DMS53 treated with DMSO at 0.1 percent for 48 hours (cell line): ENCODE measurements around the gene GABRG3.
"Not testable (repeated sequence)": the region's sequence is repeated elsewhere in the genome, so short reads cannot be mapped to it uniquely, and the experiment has no call there.

ENCODE experiments used
- DNase-seq: peaks from one replicate; lab custom pipeline; 2025; ENCODE audit not compliant: unreplicated experiment; lab: John Stamatoyannopoulos, UW

The GABRG3 gene

DNA sequence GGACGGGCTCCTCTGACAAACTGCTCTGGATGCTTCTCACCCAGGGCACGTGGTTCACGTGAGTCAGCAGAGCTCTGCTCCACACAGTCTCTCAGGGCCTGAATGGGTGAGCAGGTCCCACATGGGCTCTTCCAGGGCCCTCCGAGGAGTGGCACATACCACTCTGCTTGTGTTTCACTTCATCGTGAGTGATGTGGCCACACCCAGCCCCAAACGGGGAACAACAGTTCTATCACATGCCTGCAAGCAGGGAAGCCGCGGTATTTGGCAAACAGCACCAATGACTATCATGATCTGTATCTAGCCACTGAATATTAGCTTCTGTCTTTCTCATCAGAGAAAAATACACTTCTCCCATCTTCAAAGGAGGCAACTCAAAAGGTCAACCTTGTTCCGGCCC, 352.8 kb downstream of the GABRG3 start:
- DNase-seq: no peak

DNA sequence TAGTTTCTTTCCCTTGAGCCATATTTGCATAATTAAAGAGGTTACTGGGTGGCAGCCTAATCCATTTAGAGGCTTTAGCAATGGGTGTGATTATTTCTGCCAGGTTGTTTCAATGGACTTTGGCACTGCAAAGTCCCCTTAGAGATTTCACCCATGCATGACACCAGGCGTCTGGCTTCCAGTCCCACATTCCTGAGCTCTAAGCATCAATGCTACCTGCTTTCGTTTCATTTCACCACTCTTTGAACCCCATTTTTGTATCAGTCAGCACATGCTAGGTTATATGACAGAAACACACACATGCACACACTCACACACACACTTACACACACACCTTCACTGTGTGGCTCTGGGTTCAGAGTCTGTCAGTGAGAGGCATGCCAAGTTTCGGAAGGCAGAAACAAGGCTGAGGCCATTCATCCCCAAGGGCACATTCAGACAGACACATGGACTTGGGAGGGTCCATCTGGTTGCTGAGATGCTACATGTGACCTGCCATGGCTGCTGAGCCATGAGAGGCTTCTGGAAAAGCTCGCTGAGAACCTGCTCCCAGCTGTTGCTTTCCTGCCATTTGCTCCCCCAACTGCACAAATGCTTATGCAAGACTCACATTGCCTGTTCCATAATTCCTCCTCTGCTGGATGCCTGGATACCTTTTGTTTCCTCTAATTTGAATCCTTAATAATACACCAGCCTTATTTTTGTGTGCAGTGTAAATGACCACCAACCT, 354.1 kb downstream of the GABRG3 start:
- DNase-seq: no peak

DNA sequence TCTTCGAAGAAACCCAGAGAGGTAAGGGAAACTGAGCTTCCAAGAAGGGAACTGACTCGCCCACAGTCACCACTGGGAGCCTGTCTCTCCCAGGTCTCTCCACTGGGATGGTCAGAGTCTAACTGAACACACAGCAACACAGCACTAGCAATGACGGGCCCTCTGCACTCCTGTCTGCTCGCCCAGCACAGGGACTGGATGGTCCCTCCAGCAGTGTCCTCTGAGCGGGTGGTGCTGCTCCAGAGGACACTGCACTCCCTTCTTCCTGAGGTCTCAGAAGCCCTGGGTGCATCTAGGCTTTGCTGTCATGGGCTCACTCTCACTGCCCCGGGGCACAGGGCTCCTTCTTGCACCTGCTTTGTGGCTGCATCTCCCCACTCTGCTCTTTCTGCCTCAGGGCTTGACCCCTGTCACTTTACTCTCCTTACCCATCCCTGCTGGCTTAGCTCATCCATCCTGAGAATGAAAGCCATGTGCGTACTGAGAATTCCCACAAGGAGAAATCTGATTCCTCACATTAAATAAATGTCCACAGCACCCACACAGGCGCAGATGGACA, 356.6 kb downstream of the GABRG3 start:
- DNase-seq: no peak

DNA sequence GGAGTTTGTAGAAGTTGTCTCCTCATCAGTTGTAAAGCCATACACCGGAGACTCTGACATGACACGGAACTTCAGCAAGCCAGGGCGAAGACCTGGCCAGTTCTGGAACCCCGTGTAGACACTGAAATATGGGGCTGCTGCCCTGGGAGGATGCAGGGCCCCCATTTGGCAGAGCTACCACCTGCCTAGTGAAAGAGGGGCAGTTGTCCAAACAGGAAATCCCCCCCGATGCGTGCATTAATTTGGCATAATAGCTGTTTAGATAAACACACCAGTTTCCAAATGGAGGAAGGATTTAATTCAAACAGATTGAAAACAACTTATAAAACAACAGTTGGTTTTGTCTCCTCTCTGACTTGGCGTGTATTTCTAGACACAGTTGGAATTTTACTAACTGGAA, 357.2 kb downstream of the GABRG3 start:
- no peak for DNase-seq

DNA sequence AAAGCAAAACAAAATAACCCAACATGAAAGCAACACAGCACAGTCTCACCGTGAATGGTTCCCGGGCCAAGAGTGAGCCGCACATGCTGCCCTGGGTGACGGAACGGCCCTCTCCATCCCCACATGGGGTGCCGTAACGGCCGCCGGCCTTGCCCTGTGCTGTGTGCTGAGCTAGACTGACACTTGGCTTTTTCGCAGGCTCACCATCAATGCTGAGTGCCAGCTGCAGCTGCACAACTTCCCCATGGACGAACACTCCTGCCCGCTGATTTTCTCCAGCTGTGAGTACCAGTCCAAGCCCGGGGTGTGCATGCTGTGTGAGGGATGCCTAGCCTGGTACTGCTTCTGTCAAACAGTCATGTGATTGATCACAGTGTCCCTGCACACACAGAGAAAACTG, 357.6 kb downstream of the GABRG3 start:
- DNase-seq: no peak

DNA sequence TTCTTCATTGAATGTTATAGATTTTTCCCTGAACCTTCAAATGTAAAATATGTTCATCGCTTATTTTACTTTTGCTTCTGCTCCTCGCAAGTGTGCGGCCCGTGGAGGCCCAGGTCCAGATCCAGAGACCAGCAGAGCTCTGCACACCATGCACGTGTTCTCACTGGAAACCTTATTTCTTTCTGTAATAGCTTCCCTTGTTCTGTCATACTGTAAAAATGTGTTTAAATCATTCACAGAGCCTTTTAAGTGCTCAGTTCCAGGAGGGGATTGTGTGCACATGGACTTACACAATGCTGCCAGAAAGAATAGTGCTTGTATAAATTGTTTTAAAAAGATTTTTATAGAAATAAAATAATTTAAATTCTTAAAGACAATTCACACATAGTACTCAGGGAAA, 359.3 kb downstream of the GABRG3 start:
- DNase-seq: no peak

DNA sequence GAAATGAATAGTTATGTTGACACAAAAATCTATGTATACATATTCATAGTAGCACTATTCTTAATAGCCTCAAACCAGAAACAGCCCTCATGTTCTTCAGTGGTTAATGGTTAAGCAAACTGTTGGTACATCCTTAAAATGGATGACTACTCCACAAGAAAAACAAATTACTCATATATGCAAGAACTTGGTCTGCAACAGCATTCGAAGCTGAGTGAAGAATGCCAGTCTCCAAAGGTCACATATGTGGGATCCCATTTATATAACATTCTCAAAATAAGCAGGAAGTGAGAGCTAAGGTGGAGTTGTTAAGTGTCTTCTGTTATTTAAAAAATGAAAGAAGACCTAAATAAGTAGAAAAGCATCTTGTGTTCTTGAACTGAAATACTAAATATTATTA, 365.7 kb downstream of the GABRG3 start:
- no peak for DNase-seq

DNA sequence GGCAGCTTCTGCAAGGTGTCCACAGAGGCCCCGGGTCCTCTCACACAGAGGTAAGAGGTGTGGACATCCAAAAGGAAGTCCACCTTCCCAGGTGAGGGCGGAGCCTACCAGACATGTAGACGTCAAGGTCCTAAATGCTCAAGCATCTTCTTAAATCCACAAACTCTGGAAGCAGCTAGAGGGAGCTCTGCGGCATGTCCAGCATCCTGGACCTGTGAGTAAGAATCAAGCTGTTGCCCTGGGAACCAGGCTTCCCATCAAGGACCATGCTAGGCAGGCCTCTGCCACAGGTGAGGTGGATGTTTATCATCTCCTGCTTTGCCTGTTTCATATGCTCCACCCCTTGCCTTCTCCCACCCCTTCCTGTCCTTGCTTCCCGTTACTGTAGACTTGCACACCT, 368.2 kb downstream of the GABRG3 start:
- DNase-seq: no peak

DNA sequence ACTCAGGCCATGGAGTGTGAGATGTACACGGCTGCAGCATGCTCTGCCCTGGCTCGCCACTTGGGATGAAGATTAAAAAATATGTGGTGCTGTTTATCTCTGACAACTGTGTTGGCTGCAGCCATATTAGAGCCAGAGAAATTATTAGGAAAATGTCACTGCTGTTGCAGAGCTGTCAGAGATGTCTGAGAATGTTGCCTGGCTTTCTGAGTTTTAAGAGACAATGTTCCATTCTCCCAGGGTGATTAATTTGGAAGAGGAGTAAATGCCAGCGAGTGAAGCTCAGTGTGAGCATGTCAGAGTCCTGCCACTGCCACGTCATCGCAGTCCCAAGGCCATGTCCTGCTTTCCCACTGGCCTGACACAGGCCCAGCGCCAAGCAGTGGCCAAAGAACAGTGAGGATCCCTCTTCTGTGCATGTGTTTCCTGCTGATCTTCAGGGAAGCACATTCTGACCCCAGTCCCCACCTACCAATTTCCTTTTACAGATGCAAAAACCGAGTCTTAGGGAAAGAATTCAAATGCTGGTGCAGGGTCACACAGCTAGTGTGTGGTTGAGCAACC, 370.9 kb downstream of the GABRG3 start:
- DNase-seq: no peak

DNA sequence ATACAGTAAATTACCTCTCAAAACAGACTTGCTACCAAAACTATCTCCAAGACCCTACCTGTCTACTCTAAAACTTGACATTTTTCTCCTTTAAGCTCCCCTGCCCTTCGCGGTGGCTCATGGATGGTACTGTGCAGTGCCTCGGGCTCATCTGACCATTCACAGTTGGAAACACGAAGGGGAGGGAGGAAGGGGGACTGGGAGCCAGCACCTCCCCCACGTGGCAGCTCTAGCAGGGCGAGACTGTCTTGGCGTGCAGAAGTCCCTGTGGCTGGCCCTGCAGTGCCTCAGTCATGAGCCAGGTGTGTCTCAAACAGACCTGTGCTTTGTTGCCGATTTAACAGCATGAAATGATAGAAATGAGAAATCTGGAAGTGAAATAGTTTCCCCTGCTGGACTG, 372.0 kb downstream of the GABRG3 start:
- DNase-seq: no peak

DNA sequence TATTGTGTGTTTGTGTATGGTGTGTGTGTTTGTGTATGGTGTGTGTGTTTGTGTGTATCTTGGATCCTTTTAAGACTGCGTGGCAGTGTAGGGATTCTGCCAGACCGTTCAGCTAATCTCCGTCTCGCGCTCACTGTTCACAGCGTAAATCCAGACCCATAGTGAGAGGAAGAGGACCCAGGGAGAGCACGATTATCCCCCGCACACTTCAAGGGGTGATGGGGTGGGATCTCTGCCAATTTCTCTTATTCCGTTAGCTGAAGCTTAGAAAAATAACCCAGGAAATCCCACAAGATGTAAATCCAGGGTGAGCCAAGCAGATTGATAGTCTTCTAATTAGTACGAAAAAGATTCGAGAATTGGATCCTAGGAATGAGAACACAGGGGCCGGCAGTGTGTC, 381.2 kb downstream of the GABRG3 start:
- DNase-seq: no peak

DNA sequence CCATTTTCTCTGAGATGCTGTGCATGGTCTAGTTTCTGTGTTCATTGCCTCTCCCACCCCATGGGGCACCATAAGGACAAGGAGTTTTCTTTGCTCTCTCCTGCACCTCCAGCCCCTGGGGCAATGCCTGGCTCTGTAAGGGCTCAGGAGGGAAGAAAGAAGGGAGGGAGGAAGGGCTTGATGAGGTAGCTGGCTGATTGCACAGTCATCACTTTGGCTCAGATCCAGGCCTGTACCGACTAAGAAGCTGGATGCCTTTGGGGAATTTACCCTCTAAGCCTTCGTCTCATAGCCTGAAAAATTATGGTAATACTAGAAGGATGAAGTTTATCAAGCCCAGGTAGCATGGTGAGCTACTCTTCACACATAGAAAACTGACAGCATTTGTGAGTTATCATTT, 382.9 kb downstream of the GABRG3 start:
- no peak for DNase-seq

DNA sequence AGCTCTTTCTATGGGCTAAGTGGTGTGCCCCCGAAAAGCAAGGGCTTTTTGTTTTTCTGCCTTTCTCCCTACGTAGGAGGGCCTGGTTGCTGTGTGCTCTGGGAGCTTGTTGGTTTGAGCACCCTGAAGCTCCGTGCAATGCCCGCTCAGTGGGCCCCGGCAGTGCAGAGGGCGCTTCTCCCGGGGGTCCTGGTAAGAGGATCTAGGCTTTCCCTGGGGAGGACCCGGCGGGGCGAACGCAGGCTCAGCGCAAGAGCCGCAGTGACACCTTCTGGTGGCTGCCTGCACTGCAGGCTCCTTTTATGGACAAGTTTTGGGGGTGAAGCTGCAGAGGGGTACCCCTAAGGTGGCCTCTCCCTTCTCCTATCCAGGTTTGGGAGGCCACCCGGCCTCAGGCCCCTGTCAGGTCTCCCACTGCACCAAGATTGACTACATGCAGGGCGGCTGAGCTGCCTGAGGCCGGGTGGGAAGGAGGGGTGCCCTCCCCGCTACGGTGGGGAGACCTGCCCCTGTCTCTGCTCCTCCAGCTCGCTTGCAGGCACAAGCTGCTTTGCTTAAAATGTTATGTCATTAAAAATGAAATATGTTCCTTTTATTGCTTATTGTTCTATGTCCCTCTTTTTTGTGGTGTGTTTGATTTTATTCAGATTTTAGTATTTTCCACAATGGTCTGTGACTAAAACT, 387.9 kb downstream of the GABRG3 start:
- DNase-seq: no peak

DNA sequence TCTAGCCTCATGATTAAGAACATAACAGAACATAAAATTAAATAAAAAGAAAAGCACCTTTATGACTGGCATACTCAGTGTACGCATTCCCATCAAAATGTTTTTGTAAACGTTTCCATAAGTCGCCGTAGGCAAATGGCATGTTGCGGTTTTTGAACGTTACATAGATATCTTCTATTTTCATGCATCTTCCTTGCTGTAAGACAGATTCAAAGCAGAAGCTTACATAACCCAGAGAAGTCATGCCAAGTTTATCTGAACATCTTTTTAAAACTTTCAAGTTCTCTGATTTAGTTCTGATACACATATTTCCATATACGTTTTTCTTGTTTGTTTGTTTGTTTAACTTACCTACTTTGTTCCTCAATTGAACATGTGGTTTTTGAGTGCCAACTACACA, 388.6 kb downstream of the GABRG3 start:
- no peak for DNase-seq

DNA sequence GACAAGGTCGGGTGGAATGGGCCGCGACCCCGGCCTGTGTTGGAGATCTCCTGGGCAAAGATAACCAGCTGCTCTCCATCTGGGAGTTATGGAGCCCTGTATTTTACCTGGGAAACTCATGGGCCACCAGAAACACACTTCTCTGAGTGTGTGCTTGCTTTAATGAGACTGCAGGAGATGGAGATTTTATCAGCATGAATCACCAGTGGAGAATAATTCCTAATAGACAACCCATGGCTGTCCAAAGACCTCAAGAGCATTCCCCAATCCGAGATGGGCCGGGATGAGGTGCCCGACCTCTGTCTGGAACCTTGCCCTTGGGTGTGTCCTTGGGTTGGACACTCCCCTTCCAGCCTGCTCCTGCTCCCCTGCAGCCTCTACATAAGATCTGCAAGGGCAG, 389.3 kb downstream of the GABRG3 start:
- no peak for DNase-seq

DNA sequence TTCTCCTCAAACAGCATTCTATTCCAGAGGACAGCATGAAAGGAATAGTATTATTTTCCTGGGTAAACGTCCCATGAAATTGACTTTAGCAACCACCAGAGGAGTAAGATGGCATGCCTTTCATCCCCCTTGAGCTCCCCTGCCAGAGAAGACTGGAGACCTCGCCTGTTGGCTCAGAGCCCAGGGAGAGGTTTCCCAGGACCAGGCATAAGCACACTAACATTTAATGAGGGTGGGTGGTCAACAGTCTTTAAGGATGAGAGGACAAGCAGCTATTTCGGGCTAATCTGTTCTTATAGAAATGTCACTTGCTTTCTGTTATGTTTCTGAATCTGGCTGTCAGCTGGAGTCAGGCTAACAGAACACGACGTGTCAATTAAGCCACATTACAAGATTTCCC, 390.5 kb downstream of the GABRG3 start:
- DNase-seq: no peak

DNA sequence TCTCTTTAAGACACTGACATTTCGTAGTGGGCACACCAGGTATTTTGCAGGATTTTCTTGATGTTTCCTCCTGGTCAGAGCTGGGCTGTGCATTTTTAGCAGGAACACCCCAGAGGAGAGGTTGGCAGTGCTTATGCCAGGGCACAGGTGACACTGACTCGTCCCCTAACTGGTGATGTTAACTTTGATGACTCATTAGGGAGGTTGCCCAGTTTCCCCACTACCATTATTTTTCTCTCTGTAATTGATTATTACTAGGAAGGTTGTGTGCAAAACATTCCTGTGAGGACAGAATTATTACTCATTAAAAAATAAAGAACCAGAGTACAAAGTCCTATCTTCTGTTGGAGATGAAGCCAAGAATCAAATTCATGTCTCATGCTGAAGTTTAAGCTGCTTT, 394.5 kb downstream of the GABRG3 start:
- DNase-seq: no peak

DNA sequence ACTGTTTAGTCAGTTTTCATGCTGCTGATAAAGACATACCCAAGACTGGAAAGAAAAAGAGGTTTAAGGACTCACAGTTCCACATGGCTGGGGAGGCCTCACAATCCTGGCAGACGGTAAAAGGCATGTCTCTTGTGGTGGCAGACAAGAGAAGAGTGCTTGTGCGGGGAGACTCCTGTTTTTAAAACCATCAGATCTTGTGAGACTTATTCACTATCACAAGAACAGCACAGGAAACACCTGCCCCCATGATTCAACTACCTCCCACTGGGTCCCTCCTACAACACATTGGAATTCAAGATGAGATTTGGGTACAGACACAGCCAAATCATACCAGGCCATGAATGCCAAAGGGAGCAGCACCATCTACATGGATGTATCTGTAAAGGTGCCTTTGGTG, 406.4 kb downstream of the GABRG3 start:
- not testable (repeated sequence) for DNase-seq

DNA sequence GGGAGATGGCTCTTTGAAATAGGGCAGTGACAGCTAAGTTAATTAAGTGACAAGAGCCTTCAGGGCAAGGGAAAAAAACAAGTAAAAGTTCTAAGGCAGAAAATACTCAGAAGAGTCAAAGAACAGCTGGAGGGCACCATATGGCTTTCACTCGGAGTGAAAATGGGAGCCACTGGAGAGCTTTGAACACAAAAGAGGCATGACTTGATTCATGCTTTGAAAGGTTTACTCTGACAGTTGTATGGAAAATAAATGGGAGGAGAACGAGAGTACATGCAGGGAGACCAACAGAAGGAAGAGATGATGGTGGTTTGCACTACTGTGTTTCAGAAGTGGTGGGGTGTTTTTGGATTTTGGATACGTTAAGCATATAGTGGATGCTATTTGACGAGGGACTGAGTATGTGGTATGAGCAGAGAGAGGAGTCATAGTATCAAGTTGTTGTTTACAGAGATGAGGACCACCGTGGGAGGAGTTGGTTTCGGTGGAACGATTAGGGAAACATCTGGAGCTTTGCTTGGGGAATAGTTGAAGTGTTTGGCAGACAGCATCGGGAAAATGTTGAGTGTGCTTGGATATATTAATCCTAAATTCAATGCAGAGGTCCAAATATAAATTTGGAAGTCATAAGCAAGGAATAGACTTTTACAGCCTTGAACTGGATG, 411.5 kb downstream of the GABRG3 start:
- no peak for DNase-seq

DNA sequence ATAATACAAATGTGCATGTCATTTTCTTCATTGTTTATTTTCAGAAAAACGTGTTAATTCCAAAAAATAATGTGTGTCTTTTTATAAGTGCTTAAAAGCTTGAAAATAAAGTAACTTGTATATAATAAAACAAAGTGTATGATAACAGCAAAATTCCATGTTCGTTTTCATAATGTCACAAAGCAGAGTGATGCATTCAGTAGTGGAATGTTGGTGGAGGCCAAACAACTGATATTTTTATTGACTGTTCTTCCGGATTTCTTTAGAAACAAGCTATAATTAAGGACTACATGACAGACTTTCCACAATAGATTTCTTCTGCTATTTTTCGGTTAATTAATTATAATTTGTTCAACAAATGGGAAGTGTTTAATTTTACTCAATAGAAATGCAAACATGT, 412.7 kb downstream of the GABRG3 start:
- no peak for DNase-seq

DNA sequence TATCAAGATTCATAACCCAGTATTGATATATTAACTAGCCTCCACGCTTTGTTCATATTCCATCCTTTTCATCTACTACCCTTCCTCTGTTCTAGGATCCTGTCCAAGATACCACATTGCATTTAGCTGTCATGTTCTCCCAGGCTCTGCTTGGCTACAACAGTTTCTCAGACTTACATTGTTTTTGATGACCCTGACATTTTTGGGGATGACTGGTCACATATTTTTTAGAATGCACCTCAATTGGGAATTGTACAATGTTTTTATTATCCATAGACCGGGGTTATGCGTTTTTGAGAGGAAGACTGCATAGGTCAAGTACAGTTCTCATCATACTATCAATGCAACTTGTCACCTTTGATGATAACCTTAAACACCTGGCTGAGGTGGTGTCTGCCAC, 421.2 kb downstream of the GABRG3 start:
- no peak for DNase-seq

DNA sequence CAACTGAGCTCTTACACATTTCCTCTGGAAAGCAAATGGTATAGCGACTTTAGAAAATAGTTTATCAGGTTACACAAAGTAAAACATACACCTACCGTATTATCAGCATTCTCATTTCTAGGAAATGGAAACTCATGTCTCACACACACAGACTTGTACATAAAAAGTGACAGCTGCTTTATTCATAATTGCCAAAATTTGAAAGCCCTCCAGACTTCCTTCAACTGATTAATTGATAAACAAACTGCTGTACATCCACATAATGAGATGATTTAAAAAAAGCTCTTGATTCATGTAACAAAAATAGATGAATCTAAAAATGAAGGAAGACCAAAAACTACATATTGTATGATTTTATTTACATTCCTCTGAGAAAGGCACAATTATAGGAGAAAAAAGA, 425.5 kb downstream of the GABRG3 start:
- DNase-seq: no peak
